GM12878 (cell line): Measurements from ENCODE around the gene C10orf143.

Source experiments
- CTCF ChIP-seq, 3 experiments: IDR thresholded peaks in 2 of 3; conservative IDR thresholded peaks in 1 of 3; 2 replicates each; pipeline ENCODE4 v1.5.1; 2011; ENCODE audit warnings: low read depth in 3 of 3, low read length in 3 of 3, mild to moderate bottlenecking in 3 of 3, control low read depth in 2 of 3, moderate library complexity in 2 of 3, inconsistent platforms in 1 of 3, mixed read lengths in 1 of 3; ENCODE audit not compliant: control insufficient read depth in 2 of 3, insufficient read depth in 1 of 3; ENCODE audit errors: extremely low read depth in 1 of 3
- NFYB ChIP-seq: IDR thresholded peaks from 2 replicates; pipeline ENCODE4 v1.6.1; 2011; ENCODE audit warnings: low read depth, mild to moderate bottlenecking, low read length, improper control_type of control experiment, moderate library complexity; ENCODE audit not compliant: insufficient read depth
- SIN3A ChIP-seq: IDR thresholded peaks from 2 replicates; pipeline ENCODE4 v1.6.1; 2012; ENCODE audit warnings: low read depth, low read length, improper control_type of control experiment
- SP1 ChIP-seq: IDR thresholded peaks from one replicate; pipeline ENCODE4 v1.6.1; 2011; ENCODE audit warnings: low read depth, low read length
- TF ChIP-seq, protein P1 (sequence below): fragments of 450-650 bp; formaldehyde crosslinking; IDR thresholded peaks from 2 replicates; pipeline ENCODE4 v1.5.0; 2022; ENCODE audit warnings: mild to moderate bottlenecking, missing genetic modification characterization
- TF ChIP-seq, protein P2 (sequence below): fragments of 450-650 bp; formaldehyde crosslinking; IDR thresholded peaks from 2 replicates; pipeline ENCODE4 v1.4.0; 2020; ENCODE audit warnings: mild to moderate bottlenecking, moderate library complexity
- TF ChIP-seq, protein P3 (sequence below): IDR thresholded peaks from 2 replicates; pipeline ENCODE4 v1.6.1; 2011; ENCODE audit warnings: low read depth, mild to moderate bottlenecking, low read length, moderate library complexity, borderline replicate concordance; ENCODE audit errors: extremely low read depth

GRCh38 chr10:130040817-130041330, 69.8 kb downstream of the C10orf143 start:
- TF ChIP-seq, protein P1, sequence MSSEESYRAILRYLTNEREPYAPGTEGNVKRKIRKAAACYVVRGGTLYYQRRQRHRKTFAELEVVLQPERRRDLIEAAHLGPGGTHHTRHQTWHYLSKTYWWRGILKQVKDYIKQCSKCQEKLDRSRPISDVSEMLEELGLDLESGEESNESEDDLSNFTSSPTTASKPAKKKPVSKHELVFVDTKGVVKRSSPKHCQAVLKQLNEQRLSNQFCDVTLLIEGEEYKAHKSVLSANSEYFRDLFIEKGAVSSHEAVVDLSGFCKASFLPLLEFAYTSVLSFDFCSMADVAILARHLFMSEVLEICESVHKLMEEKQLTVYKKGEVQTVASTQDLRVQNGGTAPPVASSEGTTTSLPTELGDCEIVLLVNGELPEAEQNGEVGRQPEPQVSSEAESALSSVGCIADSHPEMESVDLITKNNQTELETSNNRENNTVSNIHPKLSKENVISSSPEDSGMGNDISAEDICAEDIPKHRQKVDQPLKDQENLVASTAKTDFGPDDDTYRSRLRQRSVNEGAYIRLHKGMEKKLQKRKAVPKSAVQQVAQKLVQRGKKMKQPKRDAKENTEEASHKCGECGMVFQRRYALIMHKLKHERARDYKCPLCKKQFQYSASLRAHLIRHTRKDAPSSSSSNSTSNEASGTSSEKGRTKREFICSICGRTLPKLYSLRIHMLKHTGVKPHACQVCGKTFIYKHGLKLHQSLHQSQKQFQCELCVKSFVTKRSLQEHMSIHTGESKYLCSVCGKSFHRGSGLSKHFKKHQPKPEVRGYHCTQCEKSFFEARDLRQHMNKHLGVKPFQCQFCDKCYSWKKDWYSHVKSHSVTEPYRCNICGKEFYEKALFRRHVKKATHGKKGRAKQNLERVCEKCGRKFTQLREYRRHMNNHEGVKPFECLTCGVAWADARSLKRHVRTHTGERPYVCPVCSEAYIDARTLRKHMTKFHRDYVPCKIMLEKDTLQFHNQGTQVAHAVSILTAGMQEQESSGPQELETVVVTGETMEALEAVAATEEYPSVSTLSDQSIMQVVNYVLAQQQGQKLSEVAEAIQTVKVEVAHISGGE (CRISPR knock-in tag): no peak
- TF ChIP-seq, protein P2, sequence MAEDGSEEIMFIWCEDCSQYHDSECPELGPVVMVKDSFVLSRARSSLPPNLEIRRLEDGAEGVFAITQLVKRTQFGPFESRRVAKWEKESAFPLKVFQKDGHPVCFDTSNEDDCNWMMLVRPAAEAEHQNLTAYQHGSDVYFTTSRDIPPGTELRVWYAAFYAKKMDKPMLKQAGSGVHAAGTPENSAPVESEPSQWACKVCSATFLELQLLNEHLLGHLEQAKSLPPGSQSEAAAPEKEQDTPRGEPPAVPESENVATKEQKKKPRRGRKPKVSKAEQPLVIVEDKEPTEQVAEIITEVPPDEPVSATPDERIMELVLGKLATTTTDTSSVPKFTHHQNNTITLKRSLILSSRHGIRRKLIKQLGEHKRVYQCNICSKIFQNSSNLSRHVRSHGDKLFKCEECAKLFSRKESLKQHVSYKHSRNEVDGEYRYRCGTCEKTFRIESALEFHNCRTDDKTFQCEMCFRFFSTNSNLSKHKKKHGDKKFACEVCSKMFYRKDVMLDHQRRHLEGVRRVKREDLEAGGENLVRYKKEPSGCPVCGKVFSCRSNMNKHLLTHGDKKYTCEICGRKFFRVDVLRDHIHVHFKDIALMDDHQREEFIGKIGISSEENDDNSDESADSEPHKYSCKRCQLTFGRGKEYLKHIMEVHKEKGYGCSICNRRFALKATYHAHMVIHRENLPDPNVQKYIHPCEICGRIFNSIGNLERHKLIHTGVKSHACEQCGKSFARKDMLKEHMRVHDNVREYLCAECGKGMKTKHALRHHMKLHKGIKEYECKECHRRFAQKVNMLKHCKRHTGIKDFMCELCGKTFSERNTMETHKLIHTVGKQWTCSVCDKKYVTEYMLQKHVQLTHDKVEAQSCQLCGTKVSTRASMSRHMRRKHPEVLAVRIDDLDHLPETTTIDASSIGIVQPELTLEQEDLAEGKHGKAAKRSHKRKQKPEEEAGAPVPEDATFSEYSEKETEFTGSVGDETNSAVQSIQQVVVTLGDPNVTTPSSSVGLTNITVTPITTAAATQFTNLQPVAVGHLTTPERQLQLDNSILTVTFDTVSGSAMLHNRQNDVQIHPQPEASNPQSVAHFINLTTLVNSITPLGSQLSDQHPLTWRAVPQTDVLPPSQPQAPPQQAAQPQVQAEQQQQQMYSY (CRISPR knock-in tag): no peak
- TF ChIP-seq, protein P3, sequence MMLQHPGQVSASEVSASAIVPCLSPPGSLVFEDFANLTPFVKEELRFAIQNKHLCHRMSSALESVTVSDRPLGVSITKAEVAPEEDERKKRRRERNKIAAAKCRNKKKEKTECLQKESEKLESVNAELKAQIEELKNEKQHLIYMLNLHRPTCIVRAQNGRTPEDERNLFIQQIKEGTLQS: no peak
- no peak for TF ChIP-seq SP1
- TF ChIP-seq SIN3A: no peak
- no peak for TF ChIP-seq CTCF (IDR thresholded peaks at IDR 0.05 in 2 of 3, conservative IDR thresholded peaks at IDR 0.05 in 1 of 3; ENCODE audit: control insufficient read depth in 2 of 3, extremely low read depth in 1 of 3, insufficient read depth in 1 of 3, low read depth in 3 of 3, low read length in 3 of 3)
- TF ChIP-seq NFYB: no peak
